Gastroesophageal sphincter (tissue), 4 donors: ENCODE results near the gene AHNAK2. TPM values are rescaled to one million over a fixed set of nuclear protein-coding genes. Genes with fewer than 3 reads are reported as not detected.
A peak's percentile ranks its signal among the peaks of the same experiment; 100 is the strongest.

Experiments
- ATAC-seq: fragments of 150-250 bp; one replicate; pipeline ENCODE4 v1.9.1; 2016; ENCODE audit warnings: mild to moderate bottlenecking, moderate library complexity
- H3K27ac ChIP-seq, 4 donors: fragments of 200-600 bp; sonication (generic) in 3 of 4; 1 replicate in 3 of 4; 2 replicates in 1 of 4; pipeline ENCODE4 v1.5.1; 2016 to 2019
- H3K27me3 ChIP-seq: fragments of 200-600 bp; sonication (generic); one replicate; pipeline ENCODE4 v1.5.1; 2019
- H3K36me3 ChIP-seq, 2 donors: fragments of 200-600 bp; sonication (generic); one replicate each; pipeline ENCODE4 v1.5.1; 2019; ENCODE audit warnings: control low read depth in 1 of 2
- H3K4me1 ChIP-seq, 3 donors: fragments of 200-600 bp; sonication (generic); 1 replicate in 2 of 3; 2 replicates in 1 of 3; pipeline ENCODE4 v1.5.1; 2016 to 2019; ENCODE audit warnings: control low read depth in 2 of 3
- H3K4me3 ChIP-seq, 2 donors: fragments of 200-600 bp; sonication (generic); one replicate each; pipeline ENCODE4 v1.5.1; 2019; ENCODE audit warnings: mild to moderate bottlenecking in 1 of 2, moderate library complexity in 1 of 2
- H3K9me3 ChIP-seq, 3 donors: fragments of 200-600 bp; sonication (generic); one replicate each; pipeline ENCODE4 v1.5.1; 2017 to 2019; ENCODE audit warnings: control low read depth in 2 of 3
- CTCF ChIP-seq, 4 experiments: fragments of 200-600 bp in 2 of 4; fragments of 450-650 bp in 2 of 4; sonication (generic) in 1 of 4; IDR thresholded peaks; one replicate each; pipeline ENCODE4 v1.5.1; 2017 to 2019; ENCODE audit warnings: antibody characterized with exemption in 4 of 4, mild to moderate bottlenecking in 2 of 4, moderate library complexity in 2 of 4
- EP300 ChIP-seq: sonication (generic); formaldehyde crosslinking; IDR thresholded peaks from one replicate; pipeline ENCODE4 v1.6.1; 2017; ENCODE audit warnings: antibody characterized with exemption, mild to moderate bottlenecking
- POLR2A ChIP-seq, 2 donors: fragments of 450-650 bp; IDR thresholded peaks; one replicate each; pipeline ENCODE4 v1.6.1; 2017; ENCODE audit warnings: antibody characterized with exemption in 2 of 2, mild to moderate bottlenecking in 2 of 2, moderate library complexity in 1 of 2
- POLR2AphosphoS5 ChIP-seq: sonication (generic); formaldehyde crosslinking; IDR thresholded peaks from one replicate; pipeline ENCODE4 v1.6.1; 2017; ENCODE audit warnings: antibody characterized with exemption
- WGBS, 2 donors: methylation state at CpG; one replicate each; pipeline ENCODE4 v1.1.5; 2018; ENCODE audit warnings: low coverage in 1 of 2; 5-methylcytosine and 5-hydroxymethylcytosine counted together
- total RNA-seq, 4 donors: library from RNA; depleted of rRNA; stranded (reverse); fragments of >200 nt; gene quantifications; one replicate each; pipeline ENCODE4 v1.1.0, GENCODE V29; 2016

Gene AHNAK2
- total RNA-seq, 4 donors from 2014 or later: 105 to 529 (median 239) TPM

GRCh38 chr14:104969741-104970230, 8.4 kb downstream of the AHNAK2 start:
- WGBS, 2 donors: 83% methylated on average over 1 of the region's 10 CpGs; no CpG with 5 or more reads in 1 of the 2 donors
- no peak for ATAC-seq

GRCh38 chr14:104968541-104969401, 9.4 kb downstream of the AHNAK2 start:
- TF ChIP-seq POLR2A (IDR thresholded peaks at IDR 0.05) (no peak), CTCF (IDR thresholded peaks at IDR 0.05) (peak in 1 of 4 experiments; percentile 36), POLR2AphosphoS5 (no peak)
- Histone ChIP-seq H3K9me3 (no peaks in the 10 kb centered on the region), H3K27ac (peak overlapping the region; percentile 90 to 98 (median 95)), H3K36me3 (no peaks in the 10 kb centered on the region), H3K27me3 (no peaks in the 10 kb centered on the region), H3K4me1 (peaks cover 9 to 98% (median 64%) of the 10 kb centered on the region in 3 donors), H3K4me3 (peak overlapping the region; percentile 39 to 62)
- no peak for ATAC-seq
- 9 to 17% methylated on average over 1 to 6 of the region's 21 CpGs for WGBS, 2 donors

More at GRCh38 chr14:104969741-104970230, 8.4 kb downstream of the AHNAK2 start:
- peak overlapping the region; percentile 90 to 98 (median 95) for H3K27ac ChIP-seq
- no peaks in the 10 kb centered on the region for H3K36me3 ChIP-seq
- peaks cover 9 to 98% (median 75%) of the 10 kb centered on the region in 3 donors for H3K4me1 ChIP-seq
- no peaks in the 10 kb centered on the region for H3K27me3 ChIP-seq
- no peak for TF ChIP-seq POLR2A (IDR thresholded peaks at IDR 0.05)
- TF ChIP-seq CTCF (IDR thresholded peaks at IDR 0.05): no peak
- no peak for TF ChIP-seq EP300
- H3K4me3 ChIP-seq: peak overlapping the region; percentile 39 to 62
- no peaks in the 10 kb centered on the region for H3K9me3 ChIP-seq

GRCh38 chr14:104968153-104968527, 10.0 kb downstream of the AHNAK2 start:
- 0% methylated on average over 1 of the region's 12 CpGs; no CpG with 5 or more reads in 1 of the 2 donors for WGBS, 2 donors
- Histone ChIP-seq H3K36me3 (no peaks in the 10 kb centered on the region), H3K27me3 (no peaks in the 10 kb centered on the region), H3K9me3 (no peaks in the 10 kb centered on the region), H3K4me1 (peaks cover 9 to 94% (median 59%) of the 10 kb centered on the region in 3 donors), H3K27ac (peak overlapping the region; percentile 90 to 98 (median 95)), H3K4me3 (peak overlapping the region; percentile 39 to 62)
- no peak for TF ChIP-seq POLR2A (IDR thresholded peaks at IDR 0.05)
- TF ChIP-seq CTCF (IDR thresholded peaks at IDR 0.05): no peak
- no peak for TF ChIP-seq EP300
- no peak for TF ChIP-seq POLR2AphosphoS5
- peak; percentile 37 for ATAC-seq

- Histone ChIP-seq H3K27ac (peak overlapping the region; percentile 90 to 98 (median 95)), H3K4me1 (peaks cover 5 to 94% (median 54%) of the 10 kb centered on the region in 3 donors), H3K27me3 (no peaks in the 10 kb centered on the region), H3K4me3 (peak overlapping the region; percentile 39 to 62), H3K9me3 (no peaks in the 10 kb centered on the region), H3K36me3 (no peaks in the 10 kb centered on the region)
- TF ChIP-seq CTCF (IDR thresholded peaks at IDR 0.05) (no peak), POLR2AphosphoS5 (peak; percentile 57), POLR2A (IDR thresholded peaks at IDR 0.05) (peak; percentile 32 to 35)
- WGBS, 2 donors: 0% methylated on average over 2 of the region's 36 CpGs; no CpG with 5 or more reads in 1 of the 2 donors
- ATAC-seq: peak; percentile 55
Observed at GRCh38 chr14:104967386-104968152, 10.6 kb downstream of the AHNAK2 start.
